HepG2 (cell line): ENCODE data around the gene VAC14. TPM values are rescaled to one million over a fixed set of nuclear protein-coding genes. Genes with fewer than 3 reads are reported as not detected.

Experiments used
- FOXK1 ChIP-seq: sonication (generic); formaldehyde crosslinking; IDR thresholded peaks from 2 replicates; pipeline ENCODE4 v1.4.0; 2020; ENCODE audit warnings: low read depth, missing genetic modification reagents, borderline replicate concordance
- HDAC1 ChIP-seq: sonication (generic); formaldehyde crosslinking; IDR thresholded peaks from 2 replicates; pipeline ENCODE4 v1.5.1; 2020; ENCODE audit warnings: mild to moderate bottlenecking, missing genetic modification reagents
- HNRNPUL1 ChIP-seq: fragments of 200-400 bp; formaldehyde crosslinking; IDR thresholded peaks from 2 replicates; pipeline ENCODE4 v1.6.1; 2017; ENCODE audit warnings: low read depth, mild to moderate bottlenecking, low read length, moderate library complexity
- IRX3 ChIP-seq: sonication (generic); formaldehyde crosslinking; IDR thresholded peaks from 2 replicates; pipeline ENCODE4 v1.8.1; 2023; ENCODE audit warnings: mild to moderate bottlenecking, low read depth, missing genetic modification reagents, borderline replicate concordance
- KDM6A ChIP-seq: IDR thresholded peaks from 2 replicates; pipeline ENCODE4 v1.6.1; 2016; ENCODE audit warnings: low read depth
- MYC ChIP-seq: sonication (generic); formaldehyde crosslinking; IDR thresholded peaks from 2 replicates; pipeline ENCODE4 v1.9.0; 2021; ENCODE audit warnings: missing genetic modification reagents, borderline replicate concordance
- SAP130 ChIP-seq: IDR thresholded peaks from 2 replicates; pipeline ENCODE4 v1.6.1; 2016; ENCODE audit warnings: low read depth
- SIX4 ChIP-seq: sonication (generic); formaldehyde crosslinking; IDR thresholded peaks from 2 replicates; pipeline ENCODE4 v1.4.0; 2020; ENCODE audit warnings: missing genetic modification reagents
- SNAPC2 ChIP-seq: sonication (generic); formaldehyde crosslinking; IDR thresholded peaks from 2 replicates; pipeline ENCODE4 v1.8.1; 2022; ENCODE audit warnings: mild to moderate bottlenecking, missing genetic modification reagents
- SOX13 ChIP-seq, 3 experiments: fragments of 450-650 bp in 1 of 3; sonication (generic) in 1 of 3; formaldehyde crosslinking in 1 of 3; IDR thresholded peaks in 2 of 3; conservative IDR thresholded peaks in 1 of 3; 2 replicates each; pipeline versions ENCODE4 v1.5.0 to v1.6.1; 2016 to 2020; ENCODE audit warnings: antibody characterized with exemption in 1 of 3, mild to moderate bottlenecking in 1 of 3, missing compliant biosample characterization in 1 of 3, missing genetic modification reagents in 1 of 3, moderate library complexity in 1 of 3
- SRF ChIP-seq: IDR thresholded peaks from 2 replicates; pipeline ENCODE4 v1.6.1; 2011; ENCODE audit warnings: mild to moderate bottlenecking, low read depth, low read length, moderate library complexity
- SRY ChIP-seq: sonication (generic); formaldehyde crosslinking; IDR thresholded peaks from 2 replicates; pipeline ENCODE4 v1.8.0; 2022; ENCODE audit warnings: mild to moderate bottlenecking, missing genetic modification reagents
- TARDBP ChIP-seq: sonication (generic); formaldehyde crosslinking; IDR thresholded peaks from 2 replicates; pipeline ENCODE4 v1.8.0; 2022; ENCODE audit warnings: mild to moderate bottlenecking, missing genetic modification reagents
- XBP1 ChIP-seq: sonication (generic); formaldehyde crosslinking; IDR thresholded peaks from 2 replicates; pipeline ENCODE4 v1.5.0; 2020; ENCODE audit warnings: missing genetic modification reagents
- ZNF253 ChIP-seq: sonication (generic); formaldehyde crosslinking; IDR thresholded peaks from 2 replicates; pipeline ENCODE4 v1.8.0; 2022; ENCODE audit warnings: mild to moderate bottlenecking, missing genetic modification reagents, borderline replicate concordance
- ZNF543 ChIP-seq: sonication (generic); formaldehyde crosslinking; IDR thresholded peaks from 2 replicates; pipeline ENCODE4 v1.4.0; 2020; ENCODE audit warnings: mild to moderate bottlenecking, missing genetic modification reagents
- polyA plus RNA-seq, 8 experiments: library from polyadenylated mRNA; depleted of rRNA in 3 of 8; stranded (reverse) in 7 of 8; unstranded in 1 of 8; fragments of >200 nt; fragmentation: Illumina TruSeq in 4 of 8; extraction: Trizol in 4 of 8; gene quantifications; 2 replicates each; pipeline versions ENCODE4 v1.2.1 to v1.2.3, GENCODE V29; 2011 to 2016; ENCODE audit warnings: low read depth in 4 of 8, missing spikeins in 1 of 8, mixed read lengths in 1 of 8; ENCODE audit not compliant: insufficient read depth in 1 of 8
- total RNA-seq, 5 experiments: library from RNA; depleted of rRNA; stranded (reverse); fragments of >200 nt; fragmentation: Illumina TruSeq; extraction: Trizol; gene quantifications; 2 replicates each; pipeline ENCODE4 v1.2.3, GENCODE V29; 2016; ENCODE audit warnings: low read depth in 1 of 5
- TF ChIP-seq, protein P1 (sequence below): sonication (generic); formaldehyde crosslinking; IDR thresholded peaks from 2 replicates; pipeline ENCODE4 v1.5.1; 2020; ENCODE audit warnings: mild to moderate bottlenecking, missing genetic modification reagents, moderate library complexity
- TF ChIP-seq, protein P2 (sequence below): sonication (generic); IDR thresholded peaks from 2 replicates; pipeline ENCODE4 v1.6.1; 2016; ENCODE audit warnings: low read depth, borderline replicate concordance
- TF ChIP-seq, protein P3 (sequence below): sonication (generic); formaldehyde crosslinking; IDR thresholded peaks from 2 replicates; pipeline ENCODE4 v1.4.0; 2020; ENCODE audit warnings: mild to moderate bottlenecking, missing genetic modification reagents, borderline replicate concordance

The VAC14 gene
- total and polyA plus RNA-seq, 2 of the 13 experiments (the other 11 are each of a cell fraction or from before 2014, with no cell fraction given), result 23.5 to 24.6 TPM

GRCh38 chr16:70687102-70687511 lies 113.9 kb downstream of the VAC14 start (continued):
- TF ChIP-seq, protein P1, sequence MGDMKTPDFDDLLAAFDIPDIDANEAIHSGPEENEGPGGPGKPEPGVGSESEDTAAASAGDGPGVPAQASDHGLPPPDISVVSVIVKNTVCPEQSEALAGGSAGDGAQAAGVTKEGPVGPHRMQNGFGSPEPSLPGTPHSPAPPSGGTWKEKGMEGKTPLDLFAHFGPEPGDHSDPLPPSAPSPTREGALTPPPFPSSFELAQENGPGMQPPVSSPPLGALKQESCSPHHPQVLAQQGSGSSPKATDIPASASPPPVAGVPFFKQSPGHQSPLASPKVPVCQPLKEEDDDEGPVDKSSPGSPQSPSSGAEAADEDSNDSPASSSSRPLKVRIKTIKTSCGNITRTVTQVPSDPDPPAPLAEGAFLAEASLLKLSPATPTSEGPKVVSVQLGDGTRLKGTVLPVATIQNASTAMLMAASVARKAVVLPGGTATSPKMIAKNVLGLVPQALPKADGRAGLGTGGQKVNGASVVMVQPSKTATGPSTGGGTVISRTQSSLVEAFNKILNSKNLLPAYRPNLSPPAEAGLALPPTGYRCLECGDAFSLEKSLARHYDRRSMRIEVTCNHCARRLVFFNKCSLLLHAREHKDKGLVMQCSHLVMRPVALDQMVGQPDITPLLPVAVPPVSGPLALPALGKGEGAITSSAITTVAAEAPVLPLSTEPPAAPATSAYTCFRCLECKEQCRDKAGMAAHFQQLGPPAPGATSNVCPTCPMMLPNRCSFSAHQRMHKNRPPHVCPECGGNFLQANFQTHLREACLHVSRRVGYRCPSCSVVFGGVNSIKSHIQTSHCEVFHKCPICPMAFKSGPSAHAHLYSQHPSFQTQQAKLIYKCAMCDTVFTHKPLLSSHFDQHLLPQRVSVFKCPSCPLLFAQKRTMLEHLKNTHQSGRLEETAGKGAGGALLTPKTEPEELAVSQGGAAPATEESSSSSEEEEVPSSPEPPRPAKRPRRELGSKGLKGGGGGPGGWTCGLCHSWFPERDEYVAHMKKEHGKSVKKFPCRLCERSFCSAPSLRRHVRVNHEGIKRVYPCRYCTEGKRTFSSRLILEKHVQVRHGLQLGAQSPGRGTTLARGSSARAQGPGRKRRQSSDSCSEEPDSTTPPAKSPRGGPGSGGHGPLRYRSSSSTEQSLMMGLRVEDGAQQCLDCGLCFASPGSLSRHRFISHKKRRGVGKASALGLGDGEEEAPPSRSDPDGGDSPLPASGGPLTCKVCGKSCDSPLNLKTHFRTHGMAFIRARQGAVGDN (CRISPR knock-in tag), result peak; percentile 55
- TF ChIP-seq MYC (CRISPR knock-in tag) (0 out of 2 replicates have a peak, but pooled peaks have one; percentile 7), ZNF253 (CRISPR knock-in tag) (peak; percentile 77; the same call in 1 of the 2 replicates), HDAC1 (peak; percentile 28; the same call in 1 of the 2 replicates), FOXK1 (CRISPR knock-in tag) (no peak), SIX4 (peak; percentile 96), XBP1 (CRISPR knock-in tag) (no peak), ZNF543 (0 out of 2 replicates have a peak, but pooled peaks have one; percentile 11), IRX3 (peak; percentile 45; the same call in 1 of the 2 replicates), SRF (no peak), HNRNPUL1 (no peak), TARDBP (CRISPR knock-in tag) (peak; percentile 51; the same call in 1 of the 2 replicates), SRY (0 out of 2 replicates have a peak, but pooled peaks have one; percentile 48), KDM6A (CRISPR knock-in tag) (0 out of 2 replicates have a peak, but pooled peaks have one; percentile 5), SOX13 (IDR thresholded peaks at IDR 0.05) (no peak), SOX13 (CRISPR knock-in tag; conservative IDR thresholded peaks at IDR 0.05 in 1 of 2, IDR thresholded peaks at IDR 0.05 in 1 of 2) (no peak), SNAPC2 (0 out of 2 replicates have a peak, but pooled peaks have one; percentile 46), SAP130 (CRISPR knock-in tag) (0 out of 2 replicates have a peak, but pooled peaks have one; percentile 32)
- TF ChIP-seq, protein P2, sequence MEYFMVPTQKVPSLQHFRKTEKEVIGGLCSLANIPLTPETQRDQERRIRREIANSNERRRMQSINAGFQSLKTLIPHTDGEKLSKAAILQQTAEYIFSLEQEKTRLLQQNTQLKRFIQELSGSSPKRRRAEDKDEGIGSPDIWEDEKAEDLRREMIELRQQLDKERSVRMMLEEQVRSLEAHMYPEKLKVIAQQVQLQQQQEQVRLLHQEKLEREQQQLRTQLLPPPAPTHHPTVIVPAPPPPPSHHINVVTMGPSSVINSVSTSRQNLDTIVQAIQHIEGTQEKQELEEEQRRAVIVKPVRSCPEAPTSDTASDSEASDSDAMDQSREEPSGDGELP, result peak; percentile 74; the same call in 1 of the 2 replicates
- TF ChIP-seq, protein P3, sequence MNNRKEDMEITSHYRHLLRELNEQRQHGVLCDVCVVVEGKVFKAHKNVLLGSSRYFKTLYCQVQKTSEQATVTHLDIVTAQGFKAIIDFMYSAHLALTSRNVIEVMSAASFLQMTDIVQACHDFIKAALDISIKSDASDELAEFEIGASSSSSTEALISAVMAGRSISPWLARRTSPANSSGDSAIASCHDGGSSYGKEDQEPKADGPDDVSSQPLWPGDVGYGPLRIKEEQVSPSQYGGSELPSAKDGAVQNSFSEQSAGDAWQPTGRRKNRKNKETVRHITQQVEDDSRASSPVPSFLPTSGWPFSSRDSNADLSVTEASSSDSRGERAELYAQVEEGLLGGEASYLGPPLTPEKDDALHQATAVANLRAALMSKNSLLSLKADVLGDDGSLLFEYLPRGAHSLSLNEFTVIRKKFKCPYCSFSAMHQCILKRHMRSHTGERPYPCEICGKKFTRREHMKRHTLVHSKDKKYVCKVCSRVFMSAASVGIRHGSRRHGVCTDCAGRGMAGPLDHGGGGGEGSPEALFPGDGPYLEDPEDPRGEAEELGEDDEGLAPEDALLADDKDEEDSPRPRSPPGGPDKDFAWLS (CRISPR knock-in tag), result 0 out of 2 replicates have a peak, but pooled peaks have one; percentile 72
